PC-3 (cell line): Measurements from ENCODE around the gene MPZL1.

Experiments
- CTCF ChIP-seq: fragments of 300-600 bp; sonication (generic); conservative IDR thresholded peaks from 2 replicates; pipeline ENCODE4 v1.5.1; 2017; ENCODE audit warnings: antibody characterized with exemption, low read depth, mild to moderate bottlenecking, low read length
- EZH2 ChIP-seq: fragments of 300-600 bp; sonication (generic); IDR thresholded peaks from one replicate; pipeline ENCODE4 v1.6.1; 2017; ENCODE audit warnings: antibody characterized with exemption, mild to moderate bottlenecking, low read length; ENCODE audit not compliant: unreplicated experiment
- EZH2phosphoT487 ChIP-seq: fragments of 300-600 bp; sonication (generic); IDR thresholded peaks from 2 replicates; pipeline ENCODE4 v1.6.1; 2018; ENCODE audit warnings: mild to moderate bottlenecking, antibody characterized with exemption, low read length, borderline replicate concordance

GRCh38 chr1:167802235-167802634, 80.5 kb downstream of the MPZL1 start:
- TF ChIP-seq CTCF (no peak), EZH2 (no peak), EZH2phosphoT487 (no peak)
